Panc1 (cell line): ENCODE results near the gene GBF1. TPM values are rescaled to one million over a fixed set of nuclear protein-coding genes. Genes with fewer than 3 reads are reported as not detected.
A peak's percentile ranks its signal among the peaks of the same experiment; 100 is the strongest.

Experiments
- ATAC-seq: fragments of 200-7000 bp; cut with Tn5 transposase; 2 replicates; pipeline ENCODE4 v1.9.1; 2020; ENCODE audit warnings: mild to moderate bottlenecking, moderate library complexity
- Bru-seq: library from RNA; stranded (reverse); fragments of 400-500 nt; gene quantifications from one replicate; lab custom pipeline; 2021; lab: Mats Ljungman, UMichigan
- BruChase-seq, 2 experiments: library from RNA; stranded (reverse); fragments of 400-500 nt; gene quantifications; one replicate each; lab custom pipeline; 2021; lab: Mats Ljungman, UMichigan
- BruUV-seq: library from RNA; stranded (reverse); fragments of 400-500 nt; replicated peaks from 2 replicates; lab custom pipeline; 2021; lab: Mats Ljungman, UMichigan
- CTCF ChIA-PET: fragments of 300-600 bp; sonication (Branson Sonifier 250); formaldehyde crosslinking; loops from one replicate; lab custom pipeline; 2022; ENCODE audit warnings: antibody characterized with exemption; lab: Charles Lee
- POLR2A ChIA-PET: fragments of 300-600 bp; sonication (Branson Sonifier 250); formaldehyde crosslinking; loops from one replicate; lab custom pipeline; 2022; ENCODE audit warnings: antibody characterized with exemption; lab: Charles Lee
- DNase-seq: peaks from one replicate; pipeline ENCODE4 v3.0.0-alpha.2; 2010; ENCODE audit warnings: low read depth, low spot score
- H3K27ac ChIP-seq: 2 replicates; pipeline ENCODE4 v1.5.1; 2011; ENCODE audit warnings: mild to moderate bottlenecking, low read length, inconsistent platforms
- H3K27me3 ChIP-seq: fragments of 200-500 bp; sonication (Bioruptor generic); 2 replicates; pipeline ENCODE4 v1.6.0; 2014; ENCODE audit warnings: low read length, inconsistent platforms; ENCODE audit not compliant: control insufficient read depth, insufficient read depth
- H3K36me3 ChIP-seq: fragments of 200-500 bp; sonication (Bioruptor generic); 2 replicates; pipeline ENCODE4 v1.5.1; 2014; ENCODE audit warnings: inconsistent platforms, mild to moderate bottlenecking, low read length, moderate library complexity; ENCODE audit not compliant: control insufficient read depth, insufficient read depth
- H3K4me1 ChIP-seq: 2 replicates; pipeline ENCODE4 v1.5.1; 2011; ENCODE audit warnings: inconsistent platforms, mild to moderate bottlenecking, low read length, moderate library complexity; ENCODE audit not compliant: control insufficient read depth, insufficient read depth
- H3K4me3 ChIP-seq, 2 experiments: 2 replicates each; pipeline ENCODE4 v1.5.1; 2011 to 2012; ENCODE audit warnings: low read depth in 2 of 2, low read length in 2 of 2, mild to moderate bottlenecking in 2 of 2, inconsistent platforms in 1 of 2, moderate library complexity in 1 of 2
- H3K9me3 ChIP-seq: fragments of 200-500 bp; sonication (Bioruptor generic); 2 replicates; pipeline ENCODE4 v1.5.1; 2014; ENCODE audit warnings: low read depth, mild to moderate bottlenecking, inconsistent platforms, low read length, moderate library complexity; ENCODE audit not compliant: control insufficient read depth, insufficient read depth
- POLR2AphosphoS5 ChIP-seq: IDR thresholded peaks from 2 replicates; pipeline ENCODE4 v1.6.1; 2012; ENCODE audit warnings: mild to moderate bottlenecking, low read depth, low read length, moderate library complexity
- SIN3A ChIP-seq: IDR thresholded peaks from 2 replicates; pipeline ENCODE4 v1.6.1; 2012; ENCODE audit warnings: low read depth, mild to moderate bottlenecking, low read length, moderate library complexity, borderline replicate concordance; ENCODE audit not compliant: insufficient read depth
- TCF7L2 ChIP-seq: IDR thresholded peaks from 2 replicates; pipeline ENCODE4 v1.6.1; 2011; ENCODE audit warnings: mild to moderate bottlenecking, low read depth, low read length, inconsistent platforms
- in situ Hi-C: cut with HindIII; loops from 2 replicates; pipeline ENCODE4 v1.10.0; 2016; ENCODE audit warnings: low sequenced_read_pairs, low pct_unique_long_range_greater_than_20kb
- intact Hi-C: fragments of 100-400 bp; cut with micrococcal nuclease; formaldehyde crosslinking; loops from one replicate; pipeline ENCODE4 v1.10.0; 2022; ENCODE audit not compliant: unreplicated experiment
- long read RNA-seq: library from polyadenylated mRNA; unstranded; transcript quantifications from one replicate; pipeline ENCODE4 v2.0.0, GENCODE V29; 2021; ENCODE audit not compliant: unreplicated experiment
- polyA plus RNA-seq: library from polyadenylated mRNA; unstranded; fragments of >200 nt; gene quantifications from one replicate; pipeline ENCODE4 v1.2.1, GENCODE V29; 2012; ENCODE audit warnings: missing spikeins; ENCODE audit not compliant: insufficient read length
- total RNA-seq: library from RNA; stranded (reverse); gene quantifications from one replicate; pipeline ENCODE4 v1.2.1, GENCODE V29; 2021; ENCODE audit not compliant: unreplicated experiment
- TF ChIP-seq, protein P1 (sequence below), 2 experiments: IDR thresholded peaks; 2 replicates each; pipeline ENCODE4 v1.6.1; 2011 to 2012; ENCODE audit warnings: low read depth in 2 of 2, control low read depth in 1 of 2, low read length in 1 of 2, mild to moderate bottlenecking in 1 of 2, moderate library complexity in 1 of 2; ENCODE audit not compliant: insufficient read depth in 1 of 2
- TF ChIP-seq, protein P2 (sequence below): fragments of 450-650 bp; IDR thresholded peaks from 2 replicates; pipeline ENCODE4 v1.5.1; 2017; ENCODE audit warnings: mild to moderate bottlenecking

GBF1 gene
- total RNA-seq = 65.0 TPM
- polyA plus RNA-seq = 52.3 TPM
- Bru-seq, nascent RNA = percentile 85 among the genes with signal in this experiment
- percentile 79 among the genes with signal in this experiment for BruChase-seq, experiment 1, labeled RNA remaining after a 2-hour chase
- percentile 85 among the genes with signal in this experiment for BruChase-seq, experiment 2, labeled RNA remaining after a 6-hour chase
- long read RNA-seq, full-length matches to known transcripts = 4 of 97 reads
- long read RNA-seq, partial matches to known transcripts = 81 of 97 reads
- long read RNA-seq, other reads (novel, unspliced or antisense) = 12 of 97 reads

GRCh38 chr10:102245082-102245931, at the start of gene GBF1:
Gene GBF1 (plus strand): TSS chr10:102245532. CDS start chr10:102258939, 13,407 bp downstream.
- in situ Hi-C loops (no loop called here), intact Hi-C loops (no loop called here)
- Histone ChIP-seq H3K4me1 (peaks cover 32% of the 10 kb centered on the region), H3K4me3 (peak within 1 kb of the TSS; percentile 81 to 92), H3K27ac (peak within 1 kb of the TSS; percentile 89), H3K9me3 (no peaks in the 10 kb centered on the region), H3K36me3 (peaks cover 5% of the 10 kb centered on the region; the same call in 1 of the 2 replicates), H3K27me3 (no peaks in the 10 kb centered on the region)
- TF ChIP-seq, protein P1, sequence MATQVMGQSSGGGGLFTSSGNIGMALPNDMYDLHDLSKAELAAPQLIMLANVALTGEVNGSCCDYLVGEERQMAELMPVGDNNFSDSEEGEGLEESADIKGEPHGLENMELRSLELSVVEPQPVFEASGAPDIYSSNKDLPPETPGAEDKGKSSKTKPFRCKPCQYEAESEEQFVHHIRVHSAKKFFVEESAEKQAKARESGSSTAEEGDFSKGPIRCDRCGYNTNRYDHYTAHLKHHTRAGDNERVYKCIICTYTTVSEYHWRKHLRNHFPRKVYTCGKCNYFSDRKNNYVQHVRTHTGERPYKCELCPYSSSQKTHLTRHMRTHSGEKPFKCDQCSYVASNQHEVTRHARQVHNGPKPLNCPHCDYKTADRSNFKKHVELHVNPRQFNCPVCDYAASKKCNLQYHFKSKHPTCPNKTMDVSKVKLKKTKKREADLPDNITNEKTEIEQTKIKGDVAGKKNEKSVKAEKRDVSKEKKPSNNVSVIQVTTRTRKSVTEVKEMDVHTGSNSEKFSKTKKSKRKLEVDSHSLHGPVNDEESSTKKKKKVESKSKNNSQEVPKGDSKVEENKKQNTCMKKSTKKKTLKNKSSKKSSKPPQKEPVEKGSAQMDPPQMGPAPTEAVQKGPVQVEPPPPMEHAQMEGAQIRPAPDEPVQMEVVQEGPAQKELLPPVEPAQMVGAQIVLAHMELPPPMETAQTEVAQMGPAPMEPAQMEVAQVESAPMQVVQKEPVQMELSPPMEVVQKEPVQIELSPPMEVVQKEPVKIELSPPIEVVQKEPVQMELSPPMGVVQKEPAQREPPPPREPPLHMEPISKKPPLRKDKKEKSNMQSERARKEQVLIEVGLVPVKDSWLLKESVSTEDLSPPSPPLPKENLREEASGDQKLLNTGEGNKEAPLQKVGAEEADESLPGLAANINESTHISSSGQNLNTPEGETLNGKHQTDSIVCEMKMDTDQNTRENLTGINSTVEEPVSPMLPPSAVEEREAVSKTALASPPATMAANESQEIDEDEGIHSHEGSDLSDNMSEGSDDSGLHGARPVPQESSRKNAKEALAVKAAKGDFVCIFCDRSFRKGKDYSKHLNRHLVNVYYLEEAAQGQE (IDR thresholded peaks at IDR 0.05; ENCODE audit: insufficient read depth in 1 of 2, low read depth in 2 of 2, low read length in 1 of 2) = no peak
- TF ChIP-seq TCF7L2 (0 out of 2 replicates have a peak, but pooled peaks have one; percentile 59), POLR2AphosphoS5 (peak; percentile 69), SIN3A (peak; percentile 91)
- TF ChIP-seq, protein P2, sequence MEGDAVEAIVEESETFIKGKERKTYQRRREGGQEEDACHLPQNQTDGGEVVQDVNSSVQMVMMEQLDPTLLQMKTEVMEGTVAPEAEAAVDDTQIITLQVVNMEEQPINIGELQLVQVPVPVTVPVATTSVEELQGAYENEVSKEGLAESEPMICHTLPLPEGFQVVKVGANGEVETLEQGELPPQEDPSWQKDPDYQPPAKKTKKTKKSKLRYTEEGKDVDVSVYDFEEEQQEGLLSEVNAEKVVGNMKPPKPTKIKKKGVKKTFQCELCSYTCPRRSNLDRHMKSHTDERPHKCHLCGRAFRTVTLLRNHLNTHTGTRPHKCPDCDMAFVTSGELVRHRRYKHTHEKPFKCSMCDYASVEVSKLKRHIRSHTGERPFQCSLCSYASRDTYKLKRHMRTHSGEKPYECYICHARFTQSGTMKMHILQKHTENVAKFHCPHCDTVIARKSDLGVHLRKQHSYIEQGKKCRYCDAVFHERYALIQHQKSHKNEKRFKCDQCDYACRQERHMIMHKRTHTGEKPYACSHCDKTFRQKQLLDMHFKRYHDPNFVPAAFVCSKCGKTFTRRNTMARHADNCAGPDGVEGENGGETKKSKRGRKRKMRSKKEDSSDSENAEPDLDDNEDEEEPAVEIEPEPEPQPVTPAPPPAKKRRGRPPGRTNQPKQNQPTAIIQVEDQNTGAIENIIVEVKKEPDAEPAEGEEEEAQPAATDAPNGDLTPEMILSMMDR = no peak
- no TSS peak for BruUV-seq
- ATAC-seq (peak; percentile 94), DNase-seq (peak; percentile 100)
- POLR2A ChIA-PET = interaction anchor here (0.5 kb wide), 1 partner anchor 150 kb away, joined by 4 read pairs; no protein-coding TSS in a partner anchor
- CTCF ChIA-PET = interaction anchor here (0.6 to 1.9 kb wide), 5 partner anchors 14 to 107 kb away, joined by 3 to 8 read pairs (median 4); no protein-coding TSS in a partner anchor

DNA sequence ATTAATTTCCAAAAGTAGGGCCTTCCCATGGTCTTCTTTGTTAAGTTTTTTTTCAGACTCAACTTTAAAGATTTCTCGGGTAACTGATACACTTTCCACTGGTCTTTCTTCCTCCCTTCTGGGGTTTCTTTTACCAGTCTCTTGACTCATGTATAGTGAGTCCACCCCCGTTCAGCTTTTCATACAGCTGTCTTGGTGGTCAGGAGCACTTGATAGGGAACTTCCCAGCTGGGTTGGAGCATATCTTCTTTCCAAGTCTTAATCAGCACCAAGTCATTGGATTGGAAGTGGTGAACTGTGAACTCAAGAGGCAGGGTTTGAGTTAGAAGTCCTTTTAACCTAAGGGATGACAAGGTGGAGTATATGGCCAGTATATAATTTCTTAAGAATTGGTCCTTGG, 48.4 kb upstream of the GBF1 start:
- Histone ChIP-seq H3K36me3 (no peaks in the 10 kb centered on the region), H3K4me3 (no peak overlapping the region), H3K27ac (no peak overlapping the region), H3K4me1 (no peaks in the 10 kb centered on the region), H3K9me3 (peaks cover 15% of the 10 kb centered on the region), H3K27me3 (peaks cover 4% of the 10 kb centered on the region; the same call in 1 of the 2 replicates)
- in situ Hi-C loops (no loop called here), intact Hi-C loops (no loop called here)
- ChIA-PET CTCF (no interaction called here), POLR2A (no interaction called here)
- TF ChIP-seq, protein P1 (IDR thresholded peaks at IDR 0.05; ENCODE audit: insufficient read depth in 1 of 2, low read depth in 2 of 2, low read length in 1 of 2) = no peak
- TF ChIP-seq SIN3A (no peak), TCF7L2 (no peak), POLR2AphosphoS5 (no peak)
- TF ChIP-seq, protein P2 = no peak
- no TSS peak for BruUV-seq
- DNase-seq (no peak), ATAC-seq (no peak)
